ENCODE data around the gene LORICRIN. TPM values are rescaled to one million over a fixed set of nuclear protein-coding genes. Genes with fewer than 3 reads are reported as not detected.
"Not testable (repeated sequence)": the region's sequence is repeated elsewhere in the genome, so short reads cannot be mapped to it uniquely, and the experiment has no call there.

The LORICRIN gene
- total RNA-seq, 2 donors from 2014 or later, result not detected

- TF ChIP-seq, protein P1, sequence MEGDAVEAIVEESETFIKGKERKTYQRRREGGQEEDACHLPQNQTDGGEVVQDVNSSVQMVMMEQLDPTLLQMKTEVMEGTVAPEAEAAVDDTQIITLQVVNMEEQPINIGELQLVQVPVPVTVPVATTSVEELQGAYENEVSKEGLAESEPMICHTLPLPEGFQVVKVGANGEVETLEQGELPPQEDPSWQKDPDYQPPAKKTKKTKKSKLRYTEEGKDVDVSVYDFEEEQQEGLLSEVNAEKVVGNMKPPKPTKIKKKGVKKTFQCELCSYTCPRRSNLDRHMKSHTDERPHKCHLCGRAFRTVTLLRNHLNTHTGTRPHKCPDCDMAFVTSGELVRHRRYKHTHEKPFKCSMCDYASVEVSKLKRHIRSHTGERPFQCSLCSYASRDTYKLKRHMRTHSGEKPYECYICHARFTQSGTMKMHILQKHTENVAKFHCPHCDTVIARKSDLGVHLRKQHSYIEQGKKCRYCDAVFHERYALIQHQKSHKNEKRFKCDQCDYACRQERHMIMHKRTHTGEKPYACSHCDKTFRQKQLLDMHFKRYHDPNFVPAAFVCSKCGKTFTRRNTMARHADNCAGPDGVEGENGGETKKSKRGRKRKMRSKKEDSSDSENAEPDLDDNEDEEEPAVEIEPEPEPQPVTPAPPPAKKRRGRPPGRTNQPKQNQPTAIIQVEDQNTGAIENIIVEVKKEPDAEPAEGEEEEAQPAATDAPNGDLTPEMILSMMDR (IDR thresholded peaks at IDR 0.05), result no peak
- no peak for DNase-seq (ENCODE audit: low spot score)
- Histone ChIP-seq H3K36me3 (no peaks in the 10 kb centered on the region), H3K27me3 (no peaks in the 10 kb centered on the region), H3K4me1 (no peaks in the 10 kb centered on the region), H3K9me3 (no peaks in the 10 kb centered on the region), H3K27ac (no peak overlapping the region), H3K4me3 (no peak overlapping the region)
Measured at GRCh38 chr1:153217744-153218416, 41.6 kb upstream of the LORICRIN start.

GRCh38 chr1:153220606-153221303 lies 38.7 kb upstream of the LORICRIN start:
- Histone ChIP-seq H3K4me3 (no peak overlapping the region), H3K4me1 (no peaks in the 10 kb centered on the region), H3K27me3 (no peaks in the 10 kb centered on the region), H3K36me3 (no peaks in the 10 kb centered on the region), H3K27ac (no peak overlapping the region), H3K9me3 (no peaks in the 10 kb centered on the region)
- TF ChIP-seq, protein P1 (IDR thresholded peaks at IDR 0.05), result no peak
- no peak for DNase-seq (ENCODE audit: low spot score)

DNA sequence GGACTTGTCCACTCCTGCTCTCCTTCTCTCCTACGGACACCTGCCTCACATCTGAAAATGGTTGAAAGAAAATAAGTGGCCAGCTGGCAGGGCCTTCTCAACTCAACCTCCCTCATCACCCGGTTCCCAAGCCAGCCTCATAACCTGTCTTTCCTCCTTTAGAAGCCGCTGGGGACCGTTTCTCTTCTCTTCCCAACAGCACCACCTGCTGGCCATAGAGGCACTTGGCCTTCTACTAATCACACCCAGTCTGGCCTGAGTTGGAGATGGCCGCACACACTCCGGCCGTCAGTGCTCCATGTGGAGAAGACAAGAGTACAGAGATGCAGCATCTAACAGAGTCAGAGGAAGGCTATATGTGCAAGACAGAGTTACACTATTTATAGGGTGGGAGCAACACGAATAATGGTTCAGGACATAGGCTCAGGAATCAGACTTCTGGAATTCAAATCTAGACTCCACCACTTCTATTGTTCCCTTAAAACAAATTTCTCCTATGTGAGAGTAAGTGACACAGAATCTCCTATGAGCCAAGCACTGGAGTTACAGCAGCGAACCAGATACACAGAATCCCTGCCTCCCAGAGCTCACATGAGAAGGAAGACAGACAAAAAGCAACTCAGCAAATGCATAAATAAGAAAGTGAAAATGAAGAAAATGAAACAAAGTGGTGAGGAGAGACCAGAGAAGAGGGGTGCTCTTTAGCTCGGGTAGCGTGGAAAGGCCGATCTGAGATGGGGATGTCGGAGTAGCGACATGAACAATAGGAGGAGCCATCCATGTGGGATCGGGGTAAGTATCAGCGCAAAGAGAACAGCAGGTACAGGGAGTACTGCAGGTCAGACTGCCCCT lies 36.2 kb upstream of the LORICRIN start:
- not testable (repeated sequence) for H3K4me3 ChIP-seq, H3K27me3 ChIP-seq, H3K9me3 ChIP-seq, H3K27ac ChIP-seq, H3K36me3 ChIP-seq, H3K4me1 ChIP-seq
- peak; percentile 72 for DNase-seq (ENCODE audit: low spot score)
- TF ChIP-seq, protein P1 (IDR thresholded peaks at IDR 0.05), result peak; percentile 34 to 75

DNA sequence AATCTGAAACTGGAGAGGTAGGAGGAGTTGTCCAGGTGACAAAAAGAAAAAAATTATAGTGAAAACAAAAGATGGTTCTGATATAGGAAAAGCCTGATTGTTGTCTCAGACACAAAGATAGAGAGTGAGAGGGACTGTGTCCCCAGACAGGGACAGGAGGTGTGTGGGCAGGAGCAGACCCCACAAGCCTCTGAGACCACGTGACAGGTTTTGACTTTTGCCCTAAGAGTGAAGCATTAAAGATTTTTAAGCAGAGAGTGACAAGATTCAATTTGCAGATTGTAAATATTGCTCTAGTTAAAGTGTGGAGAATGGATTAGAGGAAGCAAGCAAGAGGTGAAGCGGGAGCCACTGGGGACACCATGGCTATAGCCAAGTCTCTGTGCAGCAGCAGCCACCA lies 31.7 kb upstream of the LORICRIN start:
- no peaks in the 10 kb centered on the region for H3K27me3 ChIP-seq
- no peak overlapping the region for H3K27ac ChIP-seq
- no peak overlapping the region for H3K4me3 ChIP-seq
- no peaks in the 10 kb centered on the region for H3K36me3 ChIP-seq
- DNase-seq (ENCODE audit: low spot score), result no peak
- no peaks in the 10 kb centered on the region for H3K9me3 ChIP-seq
- no peaks in the 10 kb centered on the region for H3K4me1 ChIP-seq
- TF ChIP-seq, protein P1 (IDR thresholded peaks at IDR 0.05), result no peak

- Histone ChIP-seq H3K4me1 (no peaks in the 10 kb centered on the region), H3K4me3 (no peak overlapping the region), H3K27me3 (no peaks in the 10 kb centered on the region), H3K27ac (no peak overlapping the region), H3K36me3 (no peaks in the 10 kb centered on the region), H3K9me3 (no peaks in the 10 kb centered on the region)
- TF ChIP-seq, protein P1 (IDR thresholded peaks at IDR 0.05), result no peak
- no peak for DNase-seq (ENCODE audit: low spot score)
Measured at GRCh38 chr1:153228491-153228890, 31.0 kb upstream of the LORICRIN start.

All from right atrium auricular region (tissue), 2 donors.